Neural cell (in vitro differentiated cells): ENCODE results near the gene PRKACB. TPM values are rescaled to one million over a fixed set of nuclear protein-coding genes. Genes with fewer than 3 reads are reported as not detected.

Experiments
- H2AFZ ChIP-seq: fragments of 200-600, 300-800 bp; sonication (generic), shearing (Covaris generic); 2 replicates; pipeline ENCODE4 v1.6.0; 2014; ENCODE audit warnings: low read depth, mild to moderate bottlenecking, antibody characterized with exemption, low read length, moderate library complexity
- H3F3A ChIP-seq: fragments of 200-600 bp; shearing (Covaris generic); 2 replicates; pipeline ENCODE4 v1.6.1; 2016; ENCODE audit warnings: mild to moderate bottlenecking, moderate library complexity, mixed read lengths, antibody characterized with exemption, low read length; ENCODE audit not compliant: insufficient read depth, poor library complexity, severe bottlenecking
- H3K27ac ChIP-seq: fragments of 200-600, 300-800 bp; sonication (generic), shearing (Covaris generic); 2 replicates; pipeline ENCODE4 v1.5.1; 2014; ENCODE audit warnings: mild to moderate bottlenecking, low read length, moderate library complexity
- H3K27me3 ChIP-seq: fragments of 300-800, 200-600 bp; sonication (generic), shearing (Covaris generic); 2 replicates; pipeline ENCODE4 v1.6.0; 2014; ENCODE audit warnings: mild to moderate bottlenecking, low read depth, low read length, moderate library complexity; ENCODE audit not compliant: insufficient read depth
- H3K36me3 ChIP-seq: fragments of 300-800, 200-600 bp; sonication (generic), shearing (Covaris generic); 2 replicates; pipeline ENCODE4 v1.5.1; 2014; ENCODE audit warnings: mild to moderate bottlenecking, antibody characterized with exemption, low read length, moderate library complexity; ENCODE audit not compliant: insufficient read depth
- H3K4me2 ChIP-seq: fragments of 300-800, 200-600 bp; sonication (generic), shearing (Covaris generic); 2 replicates; pipeline ENCODE4 v1.6.0; 2014; ENCODE audit warnings: mild to moderate bottlenecking, low read length
- H3K4me3 ChIP-seq: fragments of 300-800, 200-600 bp; sonication (generic), shearing (Covaris generic); 2 replicates; pipeline ENCODE4 v1.5.1; 2014; ENCODE audit warnings: mild to moderate bottlenecking, low read length, moderate library complexity
- H3K79me2 ChIP-seq: fragments of 200-600 bp; shearing (Covaris generic); replicated peaks from 2 replicates; pipeline ENCODE4 v1.6.0; 2014; ENCODE audit warnings: mild to moderate bottlenecking, low read length, moderate library complexity; ENCODE audit not compliant: insufficient read depth
- H3K9ac ChIP-seq: fragments of 300-800, 200-600 bp; sonication (generic), shearing (Covaris generic); 2 replicates; pipeline ENCODE4 v1.6.1; 2016; ENCODE audit warnings: mild to moderate bottlenecking, low read length, mixed read lengths
- H3K9me2 ChIP-seq: fragments of 200-600 bp; shearing (Covaris generic); 2 replicates; pipeline ENCODE4 v1.6.1; 2016; ENCODE audit warnings: mild to moderate bottlenecking, low read length, mixed read lengths; ENCODE audit not compliant: insufficient read depth
- H3K9me3 ChIP-seq: fragments of 200-600, 300-800 bp; sonication (generic), shearing (Covaris generic); 2 replicates; pipeline ENCODE4 v1.6.1; 2016; ENCODE audit warnings: mild to moderate bottlenecking, mixed run types, low read length, moderate library complexity, mixed read lengths
- H4K20me1 ChIP-seq: fragments of 200-600 bp; shearing (Covaris generic); 2 replicates; pipeline ENCODE4 v1.6.1; 2016; ENCODE audit warnings: mild to moderate bottlenecking, mixed run types; ENCODE audit not compliant: insufficient read depth
- EP300 ChIP-seq: fragments of 450-650 bp; conservative IDR thresholded peaks from 2 replicates; pipeline ENCODE4 v1.6.1; 2014; ENCODE audit warnings: antibody characterized with exemption, mild to moderate bottlenecking, moderate library complexity; ENCODE audit not compliant: poor library complexity, severe bottlenecking
- EZH2 ChIP-seq: fragments of 200-600, 300-800 bp; shearing (Covaris generic), sonication (generic); IDR thresholded peaks from 2 replicates; pipeline ENCODE4 v1.6.1; 2014; ENCODE audit warnings: antibody characterized with exemption, low read length, borderline replicate concordance, mild to moderate bottlenecking; ENCODE audit not compliant: insufficient read depth, poor library complexity, severe bottlenecking
- MXI1 ChIP-seq: fragments of 450-650 bp; conservative IDR thresholded peaks from 2 replicates; pipeline ENCODE4 v1.6.1; 2014; ENCODE audit warnings: antibody characterized with exemption, mild to moderate bottlenecking; ENCODE audit not compliant: poor library complexity, severe bottlenecking
- POLR2AphosphoS5 ChIP-seq: IDR thresholded peaks from 2 replicates; pipeline ENCODE4 v1.6.1; 2012
- RAD21 ChIP-seq: fragments of 450-650 bp; conservative IDR thresholded peaks from 2 replicates; pipeline ENCODE4 v1.6.1; 2014; ENCODE audit warnings: antibody characterized with exemption, mild to moderate bottlenecking, moderate library complexity
- SMC3 ChIP-seq: fragments of 450-650 bp; conservative IDR thresholded peaks from 2 replicates; pipeline ENCODE4 v1.6.1; 2014; ENCODE audit warnings: antibody characterized with exemption, mild to moderate bottlenecking, moderate library complexity; ENCODE audit not compliant: poor library complexity
- TAF1 ChIP-seq: IDR thresholded peaks from 2 replicates; pipeline ENCODE4 v1.6.1; 2012; ENCODE audit warnings: low read depth
- polyA plus RNA-seq: library from polyadenylated mRNA; depleted of rRNA; stranded (reverse); fragments of >200 nt; gene quantifications from 2 replicates; pipeline ENCODE4 v1.2.3, GENCODE V29; 2014
- TF ChIP-seq, protein P1 (sequence below): fragments of 450-650 bp; IDR thresholded peaks from 2 replicates; pipeline ENCODE4 v1.5.1; 2014; ENCODE audit warnings: antibody characterized with exemption, mild to moderate bottlenecking, moderate library complexity; ENCODE audit not compliant: poor library complexity, severe bottlenecking
- TF ChIP-seq, protein P2 (sequence below): IDR thresholded peaks from 2 replicates; pipeline ENCODE4 v1.6.1; 2012; ENCODE audit warnings: borderline replicate concordance

PRKACB gene
- polyA plus RNA-seq, 1 donor from 2014 or later = 979 TPM

DNA sequence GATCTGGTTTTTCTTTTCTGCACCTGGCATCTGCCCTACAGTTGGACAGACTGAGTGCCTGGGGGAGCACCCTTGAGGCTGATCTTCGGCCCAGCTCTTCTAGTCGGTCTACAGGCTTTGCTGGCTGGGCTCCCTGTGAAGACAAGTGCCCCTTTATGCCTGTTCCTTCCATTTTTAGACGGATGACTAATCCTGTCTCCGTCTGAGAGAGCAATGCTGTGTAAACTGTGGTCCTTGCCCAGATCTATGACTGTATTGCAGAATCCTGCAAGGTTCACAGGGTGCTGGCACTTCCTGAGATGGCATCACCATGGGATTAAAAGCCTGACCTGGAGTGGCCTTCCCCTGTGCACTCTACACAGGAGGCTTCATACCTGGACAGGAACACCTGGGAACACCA, 109.8 kb downstream of the PRKACB start:
- H3K9ac ChIP-seq = no peak overlapping the region
- H3K27me3 ChIP-seq = no peaks in the 10 kb centered on the region
- H3K79me2 ChIP-seq = no peaks in the 10 kb centered on the region
- no peaks in the 10 kb centered on the region for H4K20me1 ChIP-seq
- no peak overlapping the region for H3K27ac ChIP-seq
- no peak overlapping the region for H2AFZ ChIP-seq
- no peaks in the 10 kb centered on the region for H3K9me2 ChIP-seq
- no peaks in the 10 kb centered on the region for H3K36me3 ChIP-seq
- no peak overlapping the region for H3K4me2 ChIP-seq
- peaks cover 6% of the 10 kb centered on the region for H3F3A ChIP-seq
- TF ChIP-seq TAF1 = no peak
- no peak for TF ChIP-seq POLR2AphosphoS5
- TF ChIP-seq SMC3 = no peak
- TF ChIP-seq RAD21 = no peak
- TF ChIP-seq, protein P1, sequence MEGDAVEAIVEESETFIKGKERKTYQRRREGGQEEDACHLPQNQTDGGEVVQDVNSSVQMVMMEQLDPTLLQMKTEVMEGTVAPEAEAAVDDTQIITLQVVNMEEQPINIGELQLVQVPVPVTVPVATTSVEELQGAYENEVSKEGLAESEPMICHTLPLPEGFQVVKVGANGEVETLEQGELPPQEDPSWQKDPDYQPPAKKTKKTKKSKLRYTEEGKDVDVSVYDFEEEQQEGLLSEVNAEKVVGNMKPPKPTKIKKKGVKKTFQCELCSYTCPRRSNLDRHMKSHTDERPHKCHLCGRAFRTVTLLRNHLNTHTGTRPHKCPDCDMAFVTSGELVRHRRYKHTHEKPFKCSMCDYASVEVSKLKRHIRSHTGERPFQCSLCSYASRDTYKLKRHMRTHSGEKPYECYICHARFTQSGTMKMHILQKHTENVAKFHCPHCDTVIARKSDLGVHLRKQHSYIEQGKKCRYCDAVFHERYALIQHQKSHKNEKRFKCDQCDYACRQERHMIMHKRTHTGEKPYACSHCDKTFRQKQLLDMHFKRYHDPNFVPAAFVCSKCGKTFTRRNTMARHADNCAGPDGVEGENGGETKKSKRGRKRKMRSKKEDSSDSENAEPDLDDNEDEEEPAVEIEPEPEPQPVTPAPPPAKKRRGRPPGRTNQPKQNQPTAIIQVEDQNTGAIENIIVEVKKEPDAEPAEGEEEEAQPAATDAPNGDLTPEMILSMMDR = no peak
- TF ChIP-seq EZH2 = no peak
- TF ChIP-seq MXI1 = no peak
- no peak for TF ChIP-seq EP300
- TF ChIP-seq, protein P2, sequence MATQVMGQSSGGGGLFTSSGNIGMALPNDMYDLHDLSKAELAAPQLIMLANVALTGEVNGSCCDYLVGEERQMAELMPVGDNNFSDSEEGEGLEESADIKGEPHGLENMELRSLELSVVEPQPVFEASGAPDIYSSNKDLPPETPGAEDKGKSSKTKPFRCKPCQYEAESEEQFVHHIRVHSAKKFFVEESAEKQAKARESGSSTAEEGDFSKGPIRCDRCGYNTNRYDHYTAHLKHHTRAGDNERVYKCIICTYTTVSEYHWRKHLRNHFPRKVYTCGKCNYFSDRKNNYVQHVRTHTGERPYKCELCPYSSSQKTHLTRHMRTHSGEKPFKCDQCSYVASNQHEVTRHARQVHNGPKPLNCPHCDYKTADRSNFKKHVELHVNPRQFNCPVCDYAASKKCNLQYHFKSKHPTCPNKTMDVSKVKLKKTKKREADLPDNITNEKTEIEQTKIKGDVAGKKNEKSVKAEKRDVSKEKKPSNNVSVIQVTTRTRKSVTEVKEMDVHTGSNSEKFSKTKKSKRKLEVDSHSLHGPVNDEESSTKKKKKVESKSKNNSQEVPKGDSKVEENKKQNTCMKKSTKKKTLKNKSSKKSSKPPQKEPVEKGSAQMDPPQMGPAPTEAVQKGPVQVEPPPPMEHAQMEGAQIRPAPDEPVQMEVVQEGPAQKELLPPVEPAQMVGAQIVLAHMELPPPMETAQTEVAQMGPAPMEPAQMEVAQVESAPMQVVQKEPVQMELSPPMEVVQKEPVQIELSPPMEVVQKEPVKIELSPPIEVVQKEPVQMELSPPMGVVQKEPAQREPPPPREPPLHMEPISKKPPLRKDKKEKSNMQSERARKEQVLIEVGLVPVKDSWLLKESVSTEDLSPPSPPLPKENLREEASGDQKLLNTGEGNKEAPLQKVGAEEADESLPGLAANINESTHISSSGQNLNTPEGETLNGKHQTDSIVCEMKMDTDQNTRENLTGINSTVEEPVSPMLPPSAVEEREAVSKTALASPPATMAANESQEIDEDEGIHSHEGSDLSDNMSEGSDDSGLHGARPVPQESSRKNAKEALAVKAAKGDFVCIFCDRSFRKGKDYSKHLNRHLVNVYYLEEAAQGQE = no peak
- no peak overlapping the region for H3K4me3 ChIP-seq
- H3K9me3 ChIP-seq = no peaks in the 10 kb centered on the region

DNA sequence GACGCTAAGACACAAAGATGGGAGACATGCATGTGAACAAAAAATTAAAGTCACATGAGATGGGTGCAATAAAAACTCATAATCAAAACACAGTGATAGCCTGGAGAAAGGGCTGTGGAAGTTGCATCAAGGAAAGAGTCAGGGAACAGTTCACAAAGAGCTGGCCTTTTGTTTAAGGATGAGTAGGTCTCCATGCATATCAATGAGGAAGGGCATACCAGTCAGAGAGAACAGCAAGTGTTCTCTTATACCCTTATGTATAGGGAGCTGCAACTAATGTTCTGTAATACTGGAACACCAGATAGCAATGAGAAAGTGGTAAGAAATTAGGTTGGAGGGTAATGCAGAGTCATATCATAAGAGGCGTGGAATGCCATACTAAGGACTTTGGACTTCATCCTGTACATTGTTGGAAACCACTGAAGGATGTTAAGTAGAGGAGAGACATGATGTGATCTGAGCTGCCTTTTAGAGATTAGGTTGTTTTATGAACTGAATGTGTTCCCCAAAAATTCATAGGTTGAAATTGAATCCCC, 110.7 kb downstream of the PRKACB start:
- no peak for TF ChIP-seq MXI1
- TF ChIP-seq, protein P2 = no peak
- no peak for TF ChIP-seq EP300
- no peak for TF ChIP-seq POLR2AphosphoS5
- TF ChIP-seq, protein P1 = no peak
- TF ChIP-seq RAD21 = no peak
- TF ChIP-seq SMC3 = no peak
- no peak for TF ChIP-seq TAF1
- no peak for TF ChIP-seq EZH2

More for the DNA sequence above, 110.7 kb downstream of the PRKACB start:
- Histone ChIP-seq H3K9me2 (no peaks in the 10 kb centered on the region), H3K27ac (no peak overlapping the region), H4K20me1 (no peaks in the 10 kb centered on the region), H3K79me2 (no peaks in the 10 kb centered on the region), H3K4me3 (no peak overlapping the region), H3K9me3 (no peaks in the 10 kb centered on the region), H3K4me2 (no peak overlapping the region), H3K27me3 (no peaks in the 10 kb centered on the region), H3K36me3 (no peaks in the 10 kb centered on the region), H3K9ac (no peak overlapping the region), H3F3A (peaks cover 10% of the 10 kb centered on the region), H2AFZ (no peak overlapping the region)
